Head of caudate nucleus (tissue), 42 donors: ENCODE results near the gene TNFAIP2.
"Not testable (repeated sequence)": the region's sequence is repeated elsewhere in the genome, so short reads cannot be mapped to it uniquely, and the experiment has no call there.

Experiments
- DNase-seq, 42 donors: peaks; one replicate each; pipeline versions ENCODE4 v3.0.0 to v3.0.0-alpha.2; 2020 to 2021; ENCODE audit warnings: mixed read lengths in 7 of 42
- intact Hi-C: fragments of 100-400 bp; cut with DNase I; formaldehyde crosslinking; loops from one replicate; pipeline ENCODE4 v1.15.0; 2022

The TNFAIP2 gene

GRCh38 chr14:103115845-103116572 is 7.3 kb upstream of the TNFAIP2 start:
- intact Hi-C loops, result no loop called here
- no peak for DNase-seq

- intact Hi-C loops, result no loop called here
- DNase-seq, result no peak
These were observed 6.6 kb upstream of the TNFAIP2 start for GRCh38 chr14:103116636-103117035.

- intact Hi-C loops, DNase-seq: not testable (repeated sequence)
These were observed 5.8 kb upstream of the TNFAIP2 start for GRCh38 chr14:103117499-103117898.

GRCh38 chr14:103118018-103118662 is 5.1 kb upstream of the TNFAIP2 start:
- intact Hi-C loops, result no loop called here
- DNase-seq, result peak in 33 of 42 donors; percentile 27 to 84 (median 59)

- intact Hi-C loops, result no loop called here
- DNase-seq, result peak in 33 of 42 donors; percentile 19 to 78 (median 54)
These were observed 4.4 kb upstream of the TNFAIP2 start for GRCh38 chr14:103118663-103119404.

GRCh38 chr14:103119527-103119926 is 3.7 kb upstream of the TNFAIP2 start:
- DNase-seq, intact Hi-C loops: not testable (repeated sequence)

GRCh38 chr14:103121121-103121845 is 2.0 kb upstream of the TNFAIP2 start:
- intact Hi-C loops, result no loop called here
- peak in 6 of 42 donors; percentile 19 to 53 (median 39) for DNase-seq

GRCh38 chr14:103121846-103122584 is 1.2 kb upstream of the TNFAIP2 start:
- intact Hi-C loops, result no loop called here

GRCh38 chr14:103122585-103122946 is 695 bp upstream of the TNFAIP2 start:
- intact Hi-C loops, result no loop called here
- no peak for DNase-seq

More at GRCh38 chr14:103121846-103122584, 1.2 kb upstream of the TNFAIP2 start:
- DNase-seq, result peak in 9 of 42 donors; percentile 23 to 58 (median 36)

GRCh38 chr14:103123634-103124500 is 606 bp downstream of the TNFAIP2 start:
- intact Hi-C loops, result no loop called here
- no peak for DNase-seq

GRCh38 chr14:103124501-103125001 is 1.3 kb downstream of the TNFAIP2 start:
- intact Hi-C loops, result no loop called here
- DNase-seq, result no peak

GRCh38 chr14:103125098-103126070 is 2.1 kb downstream of the TNFAIP2 start:
- intact Hi-C loops, result no loop called here
- DNase-seq, result no peak

- intact Hi-C loops, result no loop called here
- no peak for DNase-seq
These were observed 3.0 kb downstream of the TNFAIP2 start for GRCh38 chr14:103126088-103126872.

- DNase-seq, result peak in 36 of 42 donors; percentile 23 to 81 (median 62)
- intact Hi-C loops, result no loop called here
These were observed 3.6 kb downstream of the TNFAIP2 start for GRCh38 chr14:103126873-103127304.

- DNase-seq, result peak in 15 of 42 donors; percentile 30 to 64 (median 49)
- intact Hi-C loops, result no loop called here
These were observed 4.1 kb downstream of the TNFAIP2 start for GRCh38 chr14:103127356-103127755.
